BJ (cell line): ENCODE measurements around the gene ANKRD24. TPM values are rescaled to one million over a fixed set of nuclear protein-coding genes. Genes with fewer than 3 reads are reported as not detected.

Experiments used
- CTCF ChIA-PET: fragments of 350-600 bp; formaldehyde crosslinking; extraction: SDS; loops from one replicate; lab custom pipeline; 2021; ENCODE audit warnings: antibody characterized with exemption, inconsistent platforms; lab: Yijun Ruan, JAX
- POLR2A ChIA-PET: fragments of 300-600 bp; sonication (Branson Sonifier 250); formaldehyde crosslinking; extraction: SDS; loops from one replicate; lab custom pipeline; 2021; ENCODE audit warnings: antibody characterized with exemption; lab: Charles Lee
- DNase-seq: peaks from one replicate; pipeline ENCODE4 v3.0.0-alpha.2; 2011; ENCODE audit warnings: low read depth
- H3K27me3 ChIP-seq: 2 replicates; pipeline ENCODE4 v1.6.0; 2011; ENCODE audit warnings: low read length; ENCODE audit not compliant: control insufficient read depth, insufficient read depth
- H3K36me3 ChIP-seq: 2 replicates; pipeline ENCODE4 v1.5.1; 2011; ENCODE audit warnings: low read length; ENCODE audit not compliant: control insufficient read depth, insufficient read depth
- H3K4me3 ChIP-seq: 2 replicates; pipeline ENCODE4 v1.5.1; 2011; ENCODE audit warnings: low read depth, mild to moderate bottlenecking, control low read depth, low read length
- polyA plus RNA-seq: library from polyadenylated mRNA; depleted of rRNA; stranded (reverse); fragments of >200 nt; gene quantifications from 2 replicates; pipeline ENCODE4 v1.2.3, GENCODE V29; 2011
- TF ChIP-seq, protein P1 (sequence below): IDR thresholded peaks from 2 replicates; pipeline ENCODE4 v1.5.1; 2011; ENCODE audit warnings: low read depth, mild to moderate bottlenecking, control low read depth, inconsistent platforms, low read length, moderate library complexity; ENCODE audit not compliant: insufficient read depth

The ANKRD24 gene
- polyA plus RNA-seq, 1 experiment: 0.22 TPM

DNA sequence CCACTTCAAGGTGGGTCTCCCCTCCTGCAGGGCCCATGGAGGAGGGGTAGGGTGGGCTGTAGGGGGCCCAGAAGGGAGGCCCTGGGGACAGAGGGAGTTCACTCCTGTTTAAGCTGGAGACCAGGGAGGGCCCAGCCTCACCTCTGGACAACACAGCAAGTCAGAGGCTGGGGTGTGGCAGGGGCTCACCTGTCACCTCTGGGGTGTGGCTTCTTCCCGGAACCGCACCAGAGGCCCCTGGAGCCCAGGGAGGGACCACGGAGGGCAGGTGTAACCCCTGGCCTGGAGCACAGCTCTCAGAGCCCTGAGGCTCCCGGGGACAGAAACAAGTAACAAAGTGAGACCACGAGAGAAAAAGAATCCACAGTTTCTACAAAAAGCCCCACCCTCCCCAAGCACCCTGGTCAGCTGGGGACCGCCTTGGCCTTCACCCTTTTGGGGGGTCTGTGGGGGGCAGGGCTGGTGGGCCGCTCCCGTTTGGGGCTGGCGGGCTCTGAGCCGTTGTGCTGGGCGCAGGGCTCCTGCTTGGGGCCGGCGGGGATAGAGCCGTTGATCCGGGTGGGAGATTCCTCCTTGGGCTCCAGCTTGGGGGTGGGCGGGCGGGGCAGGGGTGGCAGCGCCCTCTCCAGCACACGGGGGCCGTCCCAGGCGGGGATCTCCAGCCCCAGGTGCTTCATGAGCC is 8.1 kb upstream of the ANKRD24 start:
- ChIA-PET POLR2A (no interaction called here), CTCF (interaction anchor here (1.6 kb wide), 2 partner anchors 13 to 35 kb away, joined by 3 to 10 read pairs; no protein-coding TSS in a partner anchor)
- H3K27me3 ChIP-seq: peaks cover 3% of the 10 kb centered on the region
- H3K36me3 ChIP-seq: peaks cover 11% of the 10 kb centered on the region
- no peak overlapping the region for H3K4me3 ChIP-seq
- TF ChIP-seq, protein P1, sequence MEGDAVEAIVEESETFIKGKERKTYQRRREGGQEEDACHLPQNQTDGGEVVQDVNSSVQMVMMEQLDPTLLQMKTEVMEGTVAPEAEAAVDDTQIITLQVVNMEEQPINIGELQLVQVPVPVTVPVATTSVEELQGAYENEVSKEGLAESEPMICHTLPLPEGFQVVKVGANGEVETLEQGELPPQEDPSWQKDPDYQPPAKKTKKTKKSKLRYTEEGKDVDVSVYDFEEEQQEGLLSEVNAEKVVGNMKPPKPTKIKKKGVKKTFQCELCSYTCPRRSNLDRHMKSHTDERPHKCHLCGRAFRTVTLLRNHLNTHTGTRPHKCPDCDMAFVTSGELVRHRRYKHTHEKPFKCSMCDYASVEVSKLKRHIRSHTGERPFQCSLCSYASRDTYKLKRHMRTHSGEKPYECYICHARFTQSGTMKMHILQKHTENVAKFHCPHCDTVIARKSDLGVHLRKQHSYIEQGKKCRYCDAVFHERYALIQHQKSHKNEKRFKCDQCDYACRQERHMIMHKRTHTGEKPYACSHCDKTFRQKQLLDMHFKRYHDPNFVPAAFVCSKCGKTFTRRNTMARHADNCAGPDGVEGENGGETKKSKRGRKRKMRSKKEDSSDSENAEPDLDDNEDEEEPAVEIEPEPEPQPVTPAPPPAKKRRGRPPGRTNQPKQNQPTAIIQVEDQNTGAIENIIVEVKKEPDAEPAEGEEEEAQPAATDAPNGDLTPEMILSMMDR: no peak
- no peak for DNase-seq

DNA sequence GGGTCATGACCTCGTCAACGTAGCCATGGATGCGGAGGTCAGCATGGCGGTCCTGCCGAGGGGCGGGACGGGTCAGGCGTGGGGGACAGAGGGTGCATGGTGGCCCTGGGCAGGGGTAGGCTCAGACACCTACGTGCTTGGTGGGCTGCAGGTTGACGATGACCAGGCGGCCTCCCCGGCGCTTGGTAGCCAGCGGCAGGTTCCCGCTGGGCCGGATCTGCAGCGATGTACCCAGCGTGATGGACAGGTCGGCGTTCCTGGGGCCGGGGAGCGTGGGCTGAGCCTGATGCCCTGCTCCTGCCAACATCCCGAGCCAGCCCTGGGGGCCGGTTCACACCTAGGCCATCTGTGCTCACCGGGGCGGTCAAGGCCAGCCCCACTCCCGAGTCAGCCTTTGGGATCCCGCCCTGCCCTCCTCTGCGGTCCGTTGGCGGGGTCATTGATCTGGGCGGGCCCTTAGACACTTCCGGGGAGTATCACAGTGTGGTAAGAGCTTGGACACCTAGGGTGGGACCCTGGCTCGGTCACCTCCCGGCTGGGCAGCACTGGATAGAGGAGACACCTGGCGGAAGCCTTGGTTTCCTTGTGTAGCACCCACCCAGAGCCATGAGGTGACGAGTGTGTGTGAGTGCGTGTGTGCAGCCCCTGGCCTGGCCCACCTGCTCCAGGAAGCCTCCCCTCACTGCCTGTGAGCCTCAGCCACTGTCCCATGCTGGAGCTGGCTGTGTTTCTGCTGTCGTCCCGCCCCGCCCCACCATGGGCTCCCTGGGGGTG is 7.4 kb upstream of the ANKRD24 start:
- peaks cover 3% of the 10 kb centered on the region for H3K27me3 ChIP-seq
- TF ChIP-seq, protein P1: no peak
- no peak for DNase-seq
- peaks cover 16% of the 10 kb centered on the region for H3K36me3 ChIP-seq
- CTCF ChIA-PET: interaction anchor here (1.1 to 1.6 kb wide), 2 partner anchors 12 to 35 kb away, joined by 3 to 4 read pairs; no protein-coding TSS in a partner anchor
- H3K4me3 ChIP-seq: no peak overlapping the region
- POLR2A ChIA-PET: no interaction called here

DNA sequence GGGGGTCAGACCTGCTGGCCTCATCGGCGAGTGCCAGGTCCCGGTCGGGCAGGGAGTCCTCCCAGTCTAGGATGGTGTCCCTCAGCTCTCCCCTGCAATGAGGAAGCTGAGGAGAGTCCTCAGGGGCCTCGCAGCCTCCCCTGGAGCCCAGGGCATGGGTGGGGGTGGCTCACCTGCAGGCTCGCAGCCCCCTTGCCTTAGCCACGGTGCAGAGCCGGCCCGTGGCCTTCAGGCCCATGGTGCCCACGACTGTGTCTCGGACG is 6.9 kb upstream of the ANKRD24 start:
- Histone ChIP-seq H3K4me3 (no peak overlapping the region), H3K27me3 (peaks cover 3% of the 10 kb centered on the region), H3K36me3 (peaks cover 20% of the 10 kb centered on the region)
- CTCF ChIA-PET: interaction anchor here (1.1 to 1.6 kb wide), 2 partner anchors 11 to 35 kb away, joined by 3 to 4 read pairs; no protein-coding TSS in a partner anchor
- DNase-seq: no peak
- TF ChIP-seq, protein P1: no peak
- POLR2A ChIA-PET: no interaction called here

DNA sequence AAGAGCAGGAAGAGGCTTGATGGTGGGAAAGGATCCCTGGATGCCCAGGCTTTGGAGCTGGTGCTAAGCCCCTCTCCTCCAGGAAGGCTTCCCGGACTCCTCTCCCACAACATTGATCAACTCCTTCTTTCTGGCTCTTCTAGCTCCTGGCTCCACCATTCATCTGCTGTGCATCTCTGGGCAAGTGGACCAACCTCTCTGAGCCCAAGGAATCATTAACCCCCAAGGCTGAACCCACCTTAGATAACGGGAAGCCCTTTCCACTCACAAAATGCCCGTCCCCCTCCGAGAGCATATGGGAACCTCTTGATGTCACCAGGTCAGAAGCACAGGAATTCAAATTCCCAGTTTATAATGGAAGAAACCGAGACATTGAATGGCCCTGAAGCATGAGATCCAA is 5.3 kb upstream of the ANKRD24 start:
- CTCF ChIA-PET: no interaction called here
- DNase-seq: no peak

DNA sequence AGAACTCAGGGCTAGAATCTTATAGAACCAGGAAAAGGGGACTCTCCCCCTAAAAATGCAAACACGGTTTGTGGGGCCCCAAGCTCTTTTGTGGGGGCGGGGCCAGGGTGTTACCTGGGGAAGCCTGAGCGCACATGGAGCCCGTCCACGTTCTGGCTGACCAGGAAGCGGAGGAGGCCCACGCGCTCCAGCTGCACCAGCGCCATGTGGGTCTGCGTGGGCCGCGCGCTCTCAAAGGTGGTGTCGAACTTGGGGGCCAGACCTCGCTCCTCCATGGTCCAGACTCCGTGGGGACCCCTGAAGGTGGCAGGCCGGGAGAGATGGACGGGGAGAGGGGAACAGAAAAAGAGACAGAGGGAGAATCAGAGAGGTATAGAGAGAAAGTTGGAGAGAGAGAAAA is 3.5 kb upstream of the ANKRD24 start:
- Histone ChIP-seq H3K36me3 (peaks cover 20% of the 10 kb centered on the region), H3K4me3 (no peak overlapping the region), H3K27me3 (no peaks in the 10 kb centered on the region)
- ChIA-PET POLR2A (no interaction called here), CTCF (no interaction called here)
- TF ChIP-seq, protein P1: no peak
- DNase-seq: no peak

More for the DNA sequence above, 5.3 kb upstream of the ANKRD24 start:
- H3K27me3 ChIP-seq: peaks cover 1% of the 10 kb centered on the region; the same call in 1 of the 2 replicates
- H3K36me3 ChIP-seq: peaks cover 20% of the 10 kb centered on the region
- H3K4me3 ChIP-seq: no peak overlapping the region
- POLR2A ChIA-PET: no interaction called here
- TF ChIP-seq, protein P1: no peak
